Type B pancreatic cell (in vitro differentiated cells): ENCODE results near the gene FCAR. TPM values are rescaled to one million over a fixed set of nuclear protein-coding genes. Genes with fewer than 3 reads are reported as not detected.
"Not testable (repeated sequence)": the region's sequence is repeated elsewhere in the genome, so short reads cannot be mapped to it uniquely, and the experiment has no call there.

Source experiments
- DNase-seq: peaks from one replicate; pipeline ENCODE4 v3.0.0; 2021; ENCODE audit warnings: mixed read lengths; ENCODE audit not compliant: unreplicated experiment; ENCODE audit errors: extremely low spot score
- H3K27ac Mint-ChIP-seq: 2 replicates; pipeline ENCODE4 v1.8.0; 2021; ENCODE audit warnings: mild to moderate bottlenecking, mixed read lengths
- H3K27me3 Mint-ChIP-seq: 2 replicates; pipeline ENCODE4 v1.8.0; 2021; ENCODE audit warnings: mixed read lengths
- H3K36me3 Mint-ChIP-seq: 2 replicates; pipeline ENCODE4 v1.8.0; 2021; ENCODE audit warnings: mixed read lengths
- H3K4me1 Mint-ChIP-seq: one replicate; pipeline ENCODE4 v1.8.0; 2021; ENCODE audit warnings: mixed read lengths; ENCODE audit not compliant: unreplicated experiment
- H3K4me3 Mint-ChIP-seq: 2 replicates; pipeline ENCODE4 v1.8.0; 2021; ENCODE audit warnings: mild to moderate bottlenecking, mixed read lengths
- H3K9me3 Mint-ChIP-seq: 2 replicates; pipeline ENCODE4 v1.8.0; 2021; ENCODE audit warnings: mixed read lengths
- CTCF ChIP-seq: fragments of 200-600 bp; sonication (generic); conservative IDR thresholded peaks from 2 replicates; pipeline ENCODE4 v1.5.0; 2021; ENCODE audit warnings: antibody characterized with exemption, mild to moderate bottlenecking
- total RNA-seq: library from RNA; stranded (reverse); gene quantifications from 2 replicates; pipeline ENCODE4 v1.2.1, GENCODE V29; 2021; ENCODE audit warnings: low replicate concordance

FCAR gene
- total RNA-seq, 1 donor from 2014 or later: not detected

GRCh38 chr19:54921082-54921481, 47.0 kb downstream of the FCAR start:
- H3K36me3 Mint-ChIP-seq: no peaks in the 10 kb centered on the region
- no peak overlapping the region for H3K4me3 Mint-ChIP-seq
- no peak overlapping the region for H3K27ac Mint-ChIP-seq
- peaks cover 4% of the 10 kb centered on the region for H3K9me3 Mint-ChIP-seq
- no peaks in the 10 kb centered on the region for H3K27me3 Mint-ChIP-seq
- TF ChIP-seq CTCF: no peak
- H3K4me1 Mint-ChIP-seq: no peaks in the 10 kb centered on the region
- DNase-seq: no peak

DNA sequence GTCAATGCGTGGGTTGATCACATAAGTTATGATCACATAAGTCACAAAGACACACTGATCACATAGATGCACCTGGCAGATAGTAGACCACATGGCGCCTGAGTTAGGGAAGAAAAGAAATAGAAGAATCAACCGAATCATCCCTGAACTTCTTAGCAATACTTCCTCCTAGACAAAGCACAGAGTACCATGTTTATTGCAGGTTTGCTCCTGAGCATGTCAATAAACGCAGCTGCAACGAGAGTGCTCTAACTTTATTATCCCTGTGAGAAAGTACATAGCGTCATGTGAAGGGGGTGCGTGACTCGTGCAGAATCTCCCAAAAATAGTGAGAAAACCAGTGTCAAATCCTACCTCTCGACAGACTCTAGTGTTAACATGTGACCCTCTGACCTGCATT, 49.2 kb downstream of the FCAR start:
- Mint-ChIP-seq H3K9me3 (peaks cover 7% of the 10 kb centered on the region), H3K36me3 (no peaks in the 10 kb centered on the region), H3K27me3 (no peaks in the 10 kb centered on the region), H3K4me3 (no peak overlapping the region), H3K4me1 (no peaks in the 10 kb centered on the region), H3K27ac (no peak overlapping the region)
- no peak for DNase-seq
- no peak for TF ChIP-seq CTCF

DNA sequence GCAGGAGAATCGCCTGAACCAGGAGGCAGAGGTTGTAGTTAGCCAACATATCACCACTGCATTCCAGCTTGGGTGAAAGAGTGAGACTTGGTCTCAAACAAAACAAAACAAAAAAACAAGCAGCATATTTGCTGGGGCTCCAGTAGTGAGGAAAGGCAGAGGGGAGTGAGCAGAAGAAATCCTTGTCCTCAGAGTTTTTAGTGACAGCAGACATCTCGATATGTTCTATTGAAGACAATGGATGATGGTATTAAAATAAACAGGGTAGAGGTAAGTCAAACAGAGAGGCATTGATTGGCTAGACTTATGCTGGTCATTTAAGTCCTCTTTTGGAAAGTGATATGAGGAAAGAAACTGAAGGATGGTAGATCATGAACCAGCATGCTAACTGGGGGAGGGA, 54.3 kb downstream of the FCAR start:
- Mint-ChIP-seq H3K27me3 (no peaks in the 10 kb centered on the region), H3K4me3 (no peak overlapping the region), H3K36me3 (no peaks in the 10 kb centered on the region), H3K27ac (no peak overlapping the region), H3K4me1 (no peaks in the 10 kb centered on the region), H3K9me3 (peaks cover 16% of the 10 kb centered on the region)
- no peak for DNase-seq
- TF ChIP-seq CTCF: no peak

GRCh38 chr19:54937926-54938325, 63.9 kb downstream of the FCAR start:
- Mint-ChIP-seq H3K4me1 (no peaks in the 10 kb centered on the region), H3K27me3 (no peaks in the 10 kb centered on the region), H3K9me3 (no peaks in the 10 kb centered on the region), H3K36me3 (no peaks in the 10 kb centered on the region), H3K27ac (no peak overlapping the region), H3K4me3 (no peak overlapping the region)
- no peak for DNase-seq
- no peak for TF ChIP-seq CTCF

- Mint-ChIP-seq H3K27ac (no peak overlapping the region), H3K4me1 (no peaks in the 10 kb centered on the region), H3K36me3 (no peaks in the 10 kb centered on the region), H3K4me3 (no peak overlapping the region), H3K9me3 (no peaks in the 10 kb centered on the region), H3K27me3 (no peaks in the 10 kb centered on the region)
- no peak for DNase-seq
- no peak for TF ChIP-seq CTCF
These were observed 64.9 kb downstream of the FCAR start for GRCh38 chr19:54938906-54939305.

GRCh38 chr19:54939538-54939937, 65.5 kb downstream of the FCAR start:
- not testable (repeated sequence) for H3K4me3 Mint-ChIP-seq, H3K9me3 Mint-ChIP-seq, H3K27ac Mint-ChIP-seq, H3K27me3 Mint-ChIP-seq, H3K36me3 Mint-ChIP-seq, DNase-seq, H3K4me1 Mint-ChIP-seq

Other genes starting within 250 kb of the FCAR start
- not detected in 2 replicates for gene LILRB1, start 243.8 kb upstream of the FCAR start, total RNA-seq
- not detected in 2 replicates for gene LILRB4, start 211.2 kb upstream of the FCAR start, total RNA-seq
- not detected in 2 replicates for gene KIR3DL3, start 149.8 kb upstream of the FCAR start, total RNA-seq
- not detected in 2 replicates for gene KIR2DL3, start 135.7 kb upstream of the FCAR start, total RNA-seq
- not detected in 2 replicates for gene KIR2DL1, start 104.4 kb upstream of the FCAR start, total RNA-seq
- gene KIR2DL4, start 70.6 kb upstream of the FCAR start, total RNA-seq: not detected in 2 replicates
- not detected in 2 replicates for gene KIR3DL1, start 57.8 kb upstream of the FCAR start, total RNA-seq
- not detected in 2 replicates for gene KIR2DS4, start 41.6 kb upstream of the FCAR start, total RNA-seq
- not detected in 2 replicates for gene KIR3DL2, start 23.8 kb upstream of the FCAR start, total RNA-seq
- gene NCR1, start 31.9 kb downstream of the FCAR start, total RNA-seq: not detected in 2 replicates
- gene NLRP7, start 73.3 kb downstream of the FCAR start, total RNA-seq: 0.98 TPM in 1 of 2 replicates, not detected in the other
- 35.6 and 65.4 TPM in 2 replicates for gene NLRP2, start 92.1 kb downstream of the FCAR start, total RNA-seq
- gene GP6, start 164.0 kb downstream of the FCAR start, total RNA-seq: 0.22 and 0.93 TPM in 2 replicates
- gene RDH13, start 188.9 kb downstream of the FCAR start, total RNA-seq: 37.9 and 74.9 TPM in 2 replicates
- 54.0 and 116 TPM in 2 replicates for gene EPS8L1, start 201.6 kb downstream of the FCAR start, total RNA-seq
- gene PPP1R12C, start 243.4 kb downstream of the FCAR start, total RNA-seq: 102 and 113 TPM in 2 replicates